Right cardiac atrium (tissue), 5 donors: ENCODE results near the gene DAPK2. TPM values are rescaled to one million over a fixed set of nuclear protein-coding genes. Genes with fewer than 3 reads are reported as not detected.

Experiments
- ATAC-seq, 2 donors: fragments of 200-7000 bp; cut with Tn5 transposase; one replicate each; pipeline versions ENCODE4 v1.8.0 to v1.9.1; 2020; ENCODE audit warnings: moderate library complexity in 2 of 2, mild to moderate bottlenecking in 1 of 2
- DNase-seq, 3 donors: peaks; one replicate each; pipeline ENCODE4 v3.0.0-alpha.2; 2020
- H3K27ac ChIP-seq: one replicate; pipeline ENCODE4 v1.5.1; 2013; ENCODE audit warnings: mild to moderate bottlenecking, low read length, control low read depth, moderate library complexity
- H3K27me3 ChIP-seq: one replicate; pipeline ENCODE4 v1.6.1; 2013; ENCODE audit not compliant: control insufficient read depth, insufficient read depth
- H3K4me1 ChIP-seq: one replicate; pipeline ENCODE4 v1.6.1; 2013; ENCODE audit warnings: low read length; ENCODE audit not compliant: control insufficient read depth, insufficient read depth
- H3K4me3 ChIP-seq: one replicate; pipeline ENCODE4 v1.5.1; 2013; ENCODE audit warnings: low read length, control low read depth
- H3K9me3 ChIP-seq: one replicate; pipeline ENCODE4 v1.6.1; 2013; ENCODE audit warnings: low read length; ENCODE audit not compliant: control insufficient read depth
- WGBS: extraction: QIAGEN DNeasy Blood & Tissue Kit; methylation state at CpG from one replicate; pipeline ENCODE4 v1.1.7; 2013; 5-methylcytosine and 5-hydroxymethylcytosine counted together
- intact Hi-C, 4 donors: fragments of 100-400 bp; cut with DNase I; formaldehyde crosslinking; loops; one replicate each; pipeline versions ENCODE4 v1.11.0 to v1.14.0; 2022 to 2023
- microRNA-seq, 2 donors: library from miRNA; unstranded; fragments of <30 nt; microRNA quantifications; one replicate each; pipeline ENCODE4 v1.2.0, GENCODE V29; 2020 to 2021
- polyA plus RNA-seq: library from polyadenylated mRNA; stranded (reverse); fragments of 200-250 nt; gene quantifications from one replicate; pipeline ENCODE4 v1.2.3, GENCODE V29; 2013
- total RNA-seq, 4 donors: library from RNA; stranded (reverse); fragmentation: NEBNext Ultra II Directional; extraction: Animal tissue kit (Norgen Biotek cat#: 25700); gene quantifications; one replicate each; pipeline ENCODE4 v1.2.1, GENCODE V29; 2021
- donor health status: healthy with polysubstance abuse.
- donor health status: DM: no; HTN: yes; CAD: no.
- donor health status: DM: no; HTN: no; CAD: no.
- donor health status: DM: no; HTN: yes; CAD: no; lungs with severe emphysema.
- donor health status: DM: yes; HTN: yes; CAD: no.

Gene DAPK2
- total and polyA plus RNA-seq, 5 donors = 48.8 to 95.1 (median 83.6) TPM

DNA sequence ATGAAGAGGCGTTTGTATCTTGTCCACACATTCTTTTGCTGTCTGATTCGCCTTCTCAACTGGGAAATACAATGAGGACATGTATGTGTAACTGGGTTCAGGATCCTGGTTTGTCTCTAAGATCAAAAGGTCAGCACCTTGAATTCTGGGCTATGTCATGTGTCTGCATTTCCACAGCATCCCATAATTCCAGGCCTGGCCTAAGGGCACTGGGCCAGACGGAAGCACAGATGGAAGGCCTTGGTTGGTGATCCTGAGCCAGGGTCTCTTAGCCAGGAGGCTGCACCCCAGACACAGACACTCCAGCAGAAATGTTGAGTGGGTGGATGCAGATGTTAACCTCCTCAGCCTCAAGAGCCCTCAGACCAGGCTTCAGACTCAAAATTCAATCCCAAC is 188.8 kb downstream of the DAPK2 start:
- no peak for DNase-seq
- ATAC-seq = no peak
- Histone ChIP-seq H3K27me3 (no peaks in the 10 kb centered on the region), H3K9me3 (no peaks in the 10 kb centered on the region), H3K4me1 (peaks cover 9% of the 10 kb centered on the region), H3K27ac (peak overlapping the region; percentile 29), H3K4me3 (no peak overlapping the region)
- whole genome bisulfite sequencing = 53% methylated on average over 3 of the region's 3 CpGs
- intact Hi-C loops = no loop called here

Small RNA genes within 50 kb of the gene (microRNA-seq; reads per million reads assigned to microRNA genes)
- gene MIR422A = 0 reads per million in 2 donors

Other genes with a start within 250 kb of the DAPK2 start
- gene HERC1, start 212.5 kb downstream of the DAPK2 start, total RNA-seq = 10 to 100 TPM; 83.8 to 98.6 (median 85.8) TPM
- 47.7 TPM for gene HERC1, start 212.5 kb downstream of the DAPK2 start, polyA plus RNA-seq
- gene CIAO2A, start 47.4 kb upstream of the DAPK2 start, total RNA-seq = 10 to 100 TPM; 43.9 to 66.2 (median 53.6) TPM
- gene CIAO2A, start 47.4 kb upstream of the DAPK2 start, polyA plus RNA-seq = 82.7 TPM
- 100 to 1,000 TPM in 3 of 4 donors, 10 to 100 TPM in 1; 99.2 to 149 (median 105) TPM for gene SNX1, start 49.5 kb upstream of the DAPK2 start, total RNA-seq
- 54.1 TPM for gene SNX1, start 49.5 kb upstream of the DAPK2 start, polyA plus RNA-seq
- gene SNX22, start 105.2 kb upstream of the DAPK2 start, total RNA-seq = 100 to 1,000 TPM in 1 of 4 donors, 10 to 100 TPM in 3; 56.2 to 114 (median 62.6) TPM
- gene SNX22, start 105.2 kb upstream of the DAPK2 start, polyA plus RNA-seq = 74.0 TPM
- 100 to 1,000 TPM; 131 to 263 (median 186) TPM for gene PPIB, start 116.5 kb upstream of the DAPK2 start, total RNA-seq
- 209 TPM for gene PPIB, start 116.5 kb upstream of the DAPK2 start, polyA plus RNA-seq